HG03378 (cell line): ENCODE measurements around the gene ADAMTS12.

Experiments
- ATAC-seq: cut with Tn5 transposase; IDR thresholded peaks from one replicate; pipeline ENCODE4 v1.9.1; 2021; ENCODE audit warnings: mild to moderate bottlenecking, moderate library complexity; ENCODE audit not compliant: unreplicated experiment

ADAMTS12 gene

DNA sequence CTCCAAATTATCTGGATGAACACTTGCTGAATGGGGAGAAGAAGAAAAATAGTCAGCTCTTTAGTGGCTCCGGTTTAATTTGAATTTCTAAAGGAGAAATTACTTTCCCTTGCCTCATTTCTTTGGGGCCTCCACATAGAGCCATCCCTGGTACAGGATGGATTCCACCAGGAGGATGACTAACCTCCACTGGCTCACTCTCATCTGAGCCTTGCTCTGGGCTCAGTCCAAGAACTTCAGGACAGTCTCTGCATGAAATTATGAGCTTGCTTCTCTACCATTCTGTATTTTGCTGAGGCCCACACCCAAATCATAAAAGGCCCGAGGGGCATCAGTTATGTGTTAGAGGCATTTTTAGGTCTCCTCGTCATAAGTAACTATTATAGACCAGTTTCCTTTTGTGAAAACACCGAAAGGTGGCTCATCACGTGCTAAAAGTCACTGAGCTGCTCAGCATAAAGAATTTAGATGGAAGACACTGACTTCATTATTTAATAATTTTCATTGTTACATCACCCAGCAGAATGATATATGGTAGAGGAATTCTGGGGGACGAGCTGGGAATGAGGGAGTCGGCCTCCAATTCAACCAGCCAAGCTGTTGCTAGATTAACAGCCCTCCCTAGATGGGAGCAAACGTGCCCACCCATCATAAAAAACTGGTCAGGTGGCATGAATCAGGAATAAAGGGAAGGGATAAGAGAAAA lies 228.9 kb downstream of the ADAMTS12 start:
- ATAC-seq: no peak

DNA sequence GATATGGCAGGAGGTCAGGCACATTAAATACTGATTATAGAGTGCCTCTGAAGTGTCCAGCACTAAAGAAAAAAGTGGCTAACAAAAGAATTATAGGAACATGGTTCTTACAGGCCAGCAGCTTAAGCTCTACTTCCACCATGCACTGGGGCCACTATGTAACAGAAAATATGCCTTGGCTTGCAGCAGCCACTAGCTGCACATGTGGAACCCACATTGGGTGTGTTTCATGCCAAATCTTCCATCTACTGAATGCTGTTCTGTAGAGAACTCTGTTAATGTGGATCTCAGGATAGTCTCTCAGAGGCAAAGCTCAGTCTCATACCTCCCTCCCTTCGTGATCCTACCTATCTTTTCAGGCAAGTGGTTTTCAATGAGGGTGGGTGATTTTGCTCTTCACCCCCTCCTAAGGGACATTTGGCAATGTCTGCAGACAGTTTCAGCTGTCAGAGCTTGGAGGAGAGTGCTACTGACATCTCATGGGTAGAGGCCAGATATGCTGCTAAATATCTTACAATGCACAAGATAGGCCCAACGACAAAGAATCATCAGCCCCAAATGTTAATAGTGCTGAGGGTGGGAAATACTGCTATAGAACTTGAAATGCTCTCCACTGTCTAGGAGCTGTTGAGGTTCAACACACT lies 232.1 kb downstream of the ADAMTS12 start:
- no peak for ATAC-seq

DNA sequence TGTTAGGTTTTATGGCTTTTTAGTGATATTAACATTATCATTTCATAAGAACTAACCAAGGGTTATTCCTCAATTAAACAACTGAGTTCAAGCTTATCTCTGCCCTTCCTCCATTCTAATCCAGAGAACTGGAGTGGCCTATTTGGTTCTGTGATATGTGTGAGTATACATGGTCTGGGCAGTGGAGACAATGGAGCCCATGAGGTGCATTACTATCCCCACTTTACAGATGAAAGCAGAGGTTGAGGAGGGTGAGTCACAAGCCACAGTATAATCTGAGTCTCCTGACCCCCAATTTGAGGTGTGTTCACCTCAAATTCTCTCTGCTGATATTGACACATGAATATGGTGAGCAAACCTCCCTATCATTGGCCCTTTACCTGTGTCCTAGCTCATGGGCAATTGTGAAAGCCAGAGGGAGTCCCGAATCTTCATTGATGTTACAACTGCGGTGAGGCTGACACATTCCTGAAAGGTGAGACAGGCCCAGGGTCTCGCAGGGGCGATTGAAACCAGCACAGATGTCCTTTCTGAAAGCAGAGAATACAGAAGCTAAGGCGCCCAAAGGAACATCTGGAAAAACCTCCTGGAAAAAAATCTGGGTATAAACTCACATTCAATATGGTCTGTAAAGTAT lies 233.9 kb downstream of the ADAMTS12 start:
- ATAC-seq: no peak

DNA sequence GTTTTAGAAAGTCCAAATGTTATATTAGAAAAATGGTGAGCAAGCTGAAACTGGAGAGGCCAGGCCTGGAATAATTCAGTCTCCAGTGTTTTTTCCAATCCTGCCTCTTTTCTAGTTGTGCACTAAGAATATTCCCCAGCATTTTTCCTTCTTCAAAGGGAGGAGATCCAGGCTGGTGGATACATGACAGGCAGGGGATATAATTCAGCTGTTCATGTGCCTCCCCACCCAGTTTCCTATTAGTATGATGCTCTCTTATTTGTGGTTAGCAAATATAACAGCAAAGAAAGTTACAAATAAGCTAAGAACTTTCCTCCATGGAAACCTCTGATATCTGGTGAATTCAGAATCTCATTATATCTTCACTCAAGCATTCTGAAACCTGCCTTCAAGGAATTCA lies 234.6 kb downstream of the ADAMTS12 start:
- ATAC-seq: no peak

- ATAC-seq: no peak
These were observed 240.9 kb downstream of the ADAMTS12 start for GRCh38 chr5:33650911-33651310.

- ATAC-seq: no peak
These were observed 242.0 kb downstream of the ADAMTS12 start for GRCh38 chr5:33649549-33650482.

DNA sequence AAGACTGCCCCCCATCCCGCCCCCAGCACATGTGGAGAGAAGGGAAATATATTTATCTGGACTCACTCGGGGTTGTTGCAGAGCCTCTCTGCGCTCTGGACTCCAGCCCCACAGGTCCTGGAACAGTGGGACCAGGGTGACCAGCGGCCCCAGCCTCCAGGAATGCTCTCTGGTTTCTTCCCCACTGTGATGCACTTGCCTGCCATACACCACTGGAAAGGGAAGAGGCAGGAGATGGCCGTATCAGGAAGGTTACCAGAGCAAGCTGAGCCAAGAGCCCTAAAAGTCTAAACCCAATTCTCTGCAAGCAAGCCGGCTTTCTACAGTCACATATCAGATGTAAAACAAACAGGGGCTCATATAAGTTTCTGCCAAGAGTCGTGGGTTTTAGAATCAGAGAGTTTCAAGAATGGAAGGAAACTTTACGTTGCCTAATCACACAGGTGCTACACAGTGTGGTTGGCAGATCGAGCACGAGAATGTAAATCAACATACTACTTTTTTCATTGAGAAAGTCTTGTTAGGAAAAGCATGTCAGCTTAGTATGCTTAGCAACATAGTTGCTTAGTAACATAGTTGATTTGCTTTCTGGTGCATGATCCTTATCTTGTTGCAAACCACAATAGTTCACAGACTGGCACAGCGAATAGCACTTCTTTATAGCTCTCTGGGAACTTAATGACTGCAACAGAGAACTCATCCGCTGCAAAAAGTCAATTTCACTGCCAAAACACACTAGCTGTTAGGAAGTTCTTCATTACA lies 249.9 kb downstream of the ADAMTS12 start:
- peak; percentile 71 for ATAC-seq

- no peak for ATAC-seq
These were observed 252.3 kb downstream of the ADAMTS12 start for GRCh38 chr5:33639474-33639873.

DNA sequence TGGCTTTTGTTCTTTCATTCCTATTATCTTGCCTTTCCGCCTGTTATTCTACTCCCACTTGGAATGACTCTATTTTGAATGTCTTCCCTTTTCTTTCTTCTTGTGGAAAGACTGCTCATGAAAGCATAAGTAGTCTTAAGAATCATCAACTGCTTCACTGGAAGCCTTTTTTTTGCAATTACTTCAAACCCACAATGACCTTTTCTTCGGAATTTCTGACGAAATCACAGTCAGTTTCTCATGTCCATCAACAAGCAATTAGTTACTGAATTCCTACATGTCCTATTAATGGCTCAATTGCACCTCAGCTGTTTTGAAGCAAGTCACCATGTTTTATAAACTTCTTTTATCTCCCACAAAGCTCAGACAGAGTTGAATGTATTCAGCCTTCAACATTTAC lies 254.8 kb downstream of the ADAMTS12 start:
- no peak for ATAC-seq

DNA sequence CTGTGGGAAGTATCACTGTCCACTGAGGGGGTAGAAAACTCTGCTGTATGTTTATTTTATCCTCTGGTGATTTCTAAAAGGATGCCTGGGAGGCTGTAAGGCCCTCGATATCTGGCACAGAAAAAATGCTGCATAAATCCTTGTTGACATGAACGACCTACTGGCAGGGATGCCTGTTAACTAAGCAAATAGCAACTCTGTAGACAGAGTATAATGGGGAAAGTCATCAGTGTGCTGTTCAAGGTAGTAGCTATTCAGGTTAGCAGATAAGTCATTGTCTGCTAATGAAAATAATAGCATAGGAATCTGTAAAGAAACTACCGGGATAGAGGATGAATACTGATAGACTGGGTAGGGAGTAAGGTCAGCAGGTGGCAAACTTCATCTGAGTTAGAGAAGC lies 256.2 kb downstream of the ADAMTS12 start:
- ATAC-seq: no peak

- no peak for ATAC-seq
These were observed 258.1 kb downstream of the ADAMTS12 start for GRCh38 chr5:33633699-33634098.

DNA sequence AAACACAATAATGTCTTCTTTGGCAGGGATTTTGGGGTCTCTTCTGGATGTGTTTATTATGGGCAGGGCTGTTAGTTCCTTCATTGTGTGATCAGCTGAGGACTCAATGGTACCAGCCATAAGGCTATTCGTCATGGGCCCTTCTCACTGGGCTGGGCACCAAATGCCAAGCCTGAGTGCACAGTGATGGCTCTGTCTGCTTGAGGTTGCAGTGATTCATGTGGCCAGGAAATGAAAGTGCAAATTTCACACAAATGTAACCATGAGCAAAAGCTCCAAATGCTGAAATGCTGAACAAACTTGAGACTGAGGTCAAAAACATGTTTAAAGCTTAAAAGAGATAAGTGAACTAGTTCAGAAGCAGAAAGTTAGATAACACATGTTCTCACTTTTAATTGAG lies 260.0 kb downstream of the ADAMTS12 start:
- peak; percentile 94 for ATAC-seq

DNA sequence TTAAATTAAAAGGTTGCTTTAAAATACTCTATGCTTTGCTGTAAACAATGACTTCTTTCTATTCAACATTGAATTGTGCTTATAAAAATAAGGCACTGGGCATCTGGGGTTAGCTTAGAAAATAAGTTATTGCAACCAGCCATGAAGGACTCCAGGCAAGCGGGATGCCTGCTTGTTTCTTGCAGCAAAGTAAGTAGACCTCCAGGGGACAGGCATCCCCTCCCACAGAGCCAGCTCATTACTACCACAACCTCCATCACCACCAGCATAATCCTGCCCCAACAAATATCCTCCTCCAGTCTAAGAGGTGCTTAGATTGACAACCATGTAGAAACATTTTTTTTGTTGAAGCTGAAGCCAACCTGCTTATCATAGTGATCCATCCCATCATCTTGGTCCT lies 260.7 kb downstream of the ADAMTS12 start:
- ATAC-seq: no peak

GRCh38 chr5:33629999-33630398 lies 261.8 kb downstream of the ADAMTS12 start:
- no peak for ATAC-seq

DNA sequence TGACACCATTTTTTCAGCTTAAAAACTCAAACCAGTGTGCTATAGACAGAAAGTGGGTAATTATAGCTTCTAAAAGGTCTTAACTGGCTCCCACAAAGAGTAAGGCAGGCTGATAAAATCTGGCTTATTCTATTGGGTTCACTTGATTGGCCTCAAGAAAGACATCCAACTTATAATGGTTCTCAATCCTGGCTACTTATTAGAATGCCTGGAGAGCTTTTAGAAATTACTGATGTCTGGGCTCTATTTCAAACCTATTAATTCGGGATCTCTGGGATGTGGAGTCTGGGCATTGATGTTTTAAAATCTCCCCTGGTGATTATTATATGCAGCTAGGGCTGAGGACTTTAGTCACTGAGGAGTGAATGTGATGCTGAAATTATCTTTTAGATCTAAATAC lies 263.0 kb downstream of the ADAMTS12 start:
- ATAC-seq: no peak

- ATAC-seq: no peak
These were observed 270.3 kb downstream of the ADAMTS12 start for GRCh38 chr5:33621514-33621913.

DNA sequence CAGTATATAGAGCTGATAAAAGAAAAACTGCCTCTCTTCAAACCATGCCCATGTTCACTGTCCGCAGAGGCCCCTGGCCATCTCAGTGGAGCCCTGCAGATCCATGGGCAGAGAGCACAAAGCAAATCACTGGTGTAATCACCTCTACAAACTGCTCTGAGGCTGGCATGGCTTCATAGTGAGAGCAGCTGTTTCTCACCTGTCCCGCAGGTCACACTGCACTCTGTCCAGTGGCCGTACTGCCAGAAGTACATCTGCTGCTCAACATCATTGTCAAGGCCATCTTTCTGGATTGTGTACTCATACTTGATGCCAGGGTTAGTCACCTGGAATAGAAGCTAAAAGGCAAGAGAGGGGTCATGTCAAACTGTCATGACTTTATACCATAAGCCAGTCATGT lies 277.8 kb downstream of the ADAMTS12 start:
- ATAC-seq: no peak

DNA sequence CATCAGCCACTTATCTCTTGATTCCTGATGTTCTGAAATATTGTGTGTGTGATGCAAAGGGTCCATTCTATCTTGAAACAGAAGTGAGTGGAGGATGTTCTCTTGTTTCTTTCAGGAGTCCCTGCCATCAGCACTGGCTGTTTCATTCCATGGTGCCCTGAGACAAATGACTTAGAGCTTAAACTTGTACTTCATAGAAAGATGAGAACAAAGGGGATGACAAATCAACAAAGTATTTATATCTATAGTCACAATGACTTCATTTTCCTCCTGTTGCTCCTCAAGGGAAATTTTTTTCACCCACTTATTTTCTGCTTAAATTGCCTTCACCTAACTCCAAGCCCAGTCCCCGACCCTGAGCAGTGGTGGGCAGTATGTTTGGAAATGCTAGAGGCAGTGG lies 279.4 kb downstream of the ADAMTS12 start:
- ATAC-seq: no peak

GRCh38 chr5:33611877-33612276 lies 279.9 kb downstream of the ADAMTS12 start:
- no peak for ATAC-seq

DNA sequence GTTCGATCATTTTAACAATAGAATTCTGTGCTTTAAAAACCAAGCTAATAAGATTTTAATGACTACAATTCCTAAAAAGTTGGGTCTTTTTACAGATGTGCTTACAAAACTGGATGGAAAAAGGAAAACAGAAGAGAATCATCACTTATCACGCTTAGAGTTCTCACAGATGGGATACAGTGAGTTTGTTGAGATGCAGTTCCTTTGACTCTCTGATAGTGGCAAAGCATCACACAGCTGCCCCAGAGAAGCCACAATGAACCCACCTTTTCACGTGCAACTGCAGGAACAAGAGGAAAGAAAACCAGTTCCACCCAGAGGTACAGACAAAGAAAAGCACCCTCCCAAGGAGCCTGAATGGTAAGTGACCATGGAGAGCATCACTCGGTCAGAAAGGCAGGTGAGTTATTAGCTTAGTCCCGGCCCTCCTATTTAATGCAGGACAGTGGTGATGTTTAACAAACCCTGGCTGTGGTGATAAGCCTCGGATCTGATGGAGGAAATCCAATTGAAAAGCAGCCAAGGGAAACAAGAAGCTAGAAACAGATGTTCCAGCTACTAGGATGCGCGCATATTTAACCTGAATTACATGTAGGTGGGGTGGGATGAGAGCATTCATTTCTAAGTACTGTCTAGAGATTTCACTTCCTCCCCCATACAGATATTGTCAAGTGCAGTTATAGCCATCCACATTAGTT lies 283.3 kb downstream of the ADAMTS12 start:
- ATAC-seq: no peak
